GM19438 (cell line): ENCODE measurements around the gene SERBP1.
"Not testable (repeated sequence)": the region's sequence is repeated elsewhere in the genome, so short reads cannot be mapped to it uniquely, and the experiment has no call there.

Experiments used
- ATAC-seq: cut with Tn5 transposase; IDR thresholded peaks from one replicate; pipeline ENCODE4 v1.9.1; 2021; ENCODE audit warnings: low read depth; ENCODE audit not compliant: unreplicated experiment

SERBP1 gene

GRCh38 chr1:67413101-67413500 is 17.1 kb downstream of the SERBP1 start:
- ATAC-seq: not testable (repeated sequence)

- ATAC-seq: no peak
Measured at GRCh38 chr1:67408148-67408547, 22.1 kb downstream of the SERBP1 start.

- ATAC-seq: no peak
Measured at GRCh38 chr1:67407498-67407897, 22.7 kb downstream of the SERBP1 start.

GRCh38 chr1:67405473-67406245 is 24.5 kb downstream of the SERBP1 start:
- ATAC-seq: no peak

- no peak for ATAC-seq
Measured at GRCh38 chr1:67404212-67404620, 26.0 kb downstream of the SERBP1 start.

- ATAC-seq: no peak
Measured at GRCh38 chr1:67401443-67401842, 28.8 kb downstream of the SERBP1 start.

- ATAC-seq: not testable (repeated sequence)
Measured at GRCh38 chr1:67400029-67400786, 30.0 kb downstream of the SERBP1 start.

- ATAC-seq: no peak
Measured at GRCh38 chr1:67399199-67399993, 30.8 kb downstream of the SERBP1 start.

- ATAC-seq: no peak
Measured at GRCh38 chr1:67394548-67394947, 35.7 kb downstream of the SERBP1 start.

- ATAC-seq: no peak
Measured at GRCh38 chr1:67393737-67394136, 36.5 kb downstream of the SERBP1 start.

GRCh38 chr1:67393240-67393639 is 37.0 kb downstream of the SERBP1 start:
- no peak for ATAC-seq

- ATAC-seq: no peak
Measured at GRCh38 chr1:67390041-67390887, 39.9 kb downstream of the SERBP1 start.

GRCh38 chr1:67383999-67384638 is 46.1 kb downstream of the SERBP1 start:
- no peak for ATAC-seq

GRCh38 chr1:67382292-67382691 is 47.9 kb downstream of the SERBP1 start:
- ATAC-seq: no peak

GRCh38 chr1:67381154-67381553 is 49.0 kb downstream of the SERBP1 start:
- no peak for ATAC-seq

GRCh38 chr1:67377253-67377652 is 52.9 kb downstream of the SERBP1 start:
- ATAC-seq: no peak

GRCh38 chr1:67376381-67376780 is 53.8 kb downstream of the SERBP1 start:
- ATAC-seq: no peak

- ATAC-seq: no peak
Measured at GRCh38 chr1:67372898-67373297, 57.3 kb downstream of the SERBP1 start.

GRCh38 chr1:67372136-67372535 is 58.1 kb downstream of the SERBP1 start:
- no peak for ATAC-seq

GRCh38 chr1:67371681-67372080 is 58.5 kb downstream of the SERBP1 start:
- no peak for ATAC-seq
